Peyer's patch (tissue), 4 donors: ENCODE data around the gene SNRNP27.

Source experiments
- CTCF ChIP-seq, 6 experiments: fragments of 450-650 bp in 4 of 6; fragments of 200-600 bp in 2 of 6; sonication (generic) in 1 of 6; IDR thresholded peaks; one replicate each; pipeline ENCODE4 v1.5.1; 2017 to 2019; ENCODE audit warnings: antibody characterized with exemption in 6 of 6, mild to moderate bottlenecking in 3 of 6, moderate library complexity in 1 of 6
- POLR2A ChIP-seq, 2 donors: fragments of 450-650 bp; IDR thresholded peaks; one replicate each; pipeline ENCODE4 v1.5.1; 2017; ENCODE audit warnings: antibody characterized with exemption in 2 of 2, mild to moderate bottlenecking in 2 of 2, moderate library complexity in 2 of 2

- TF ChIP-seq CTCF (IDR thresholded peaks at IDR 0.05) (no peak), POLR2A (IDR thresholded peaks at IDR 0.05) (no peak)
These were observed 46.5 kb upstream of the SNRNP27 start for GRCh38 chr2:69847068-69847828.
